GM19099 (cell line): ENCODE data around the gene C6.

Experiments
- POLR2A ChIP-seq: IDR thresholded peaks from 3 replicates; pipeline ENCODE4 v1.6.1; 2011; ENCODE audit warnings: low read depth; ENCODE audit not compliant: insufficient read length; ENCODE audit errors: extremely low read depth

C6 gene

DNA sequence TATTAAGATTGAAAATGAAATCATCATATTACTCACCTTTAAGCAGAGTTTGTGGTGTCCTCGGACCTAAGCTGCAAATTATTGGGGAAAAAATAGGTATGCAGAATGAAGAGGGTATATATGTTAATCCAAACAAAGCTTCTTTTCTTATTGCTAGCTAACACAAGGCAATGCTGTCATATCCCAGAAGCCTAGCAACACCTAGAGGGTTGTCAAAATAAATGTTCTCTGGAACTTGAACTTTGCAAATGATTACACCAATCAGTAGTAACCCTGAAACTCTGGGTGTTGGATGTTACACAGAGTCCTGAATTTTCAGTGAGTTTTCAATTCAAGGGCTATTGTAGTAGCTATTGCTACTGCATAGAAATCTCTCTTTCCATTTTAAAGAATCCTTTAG lies at the start of gene C6:
C6 (minus strand) TSS at position 193 of the 400 bp plus-strand sequence. CDS start 10,302 bp downstream, outside the sequence.
- no peak for TF ChIP-seq POLR2A

DNA sequence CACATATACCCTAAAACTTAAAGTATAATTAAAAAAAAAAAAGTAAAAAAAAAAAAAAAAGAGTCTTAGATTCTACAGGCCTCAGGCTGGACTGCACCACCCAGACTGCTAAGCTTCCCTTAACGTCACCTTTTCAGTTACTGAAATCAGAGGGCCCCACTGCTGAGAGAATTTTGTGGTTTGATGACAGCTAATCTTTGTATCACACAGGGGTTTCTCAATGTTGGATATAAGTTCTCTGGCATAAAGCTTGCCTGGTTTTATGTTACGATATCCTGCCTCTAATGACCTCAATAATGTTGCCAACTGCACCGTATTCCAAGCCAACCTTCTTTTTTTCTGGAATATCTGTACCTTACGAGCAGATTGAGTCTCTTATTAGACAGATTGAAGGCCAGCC lies 43.1 kb upstream of the C6 start:
- TF ChIP-seq POLR2A = no peak

DNA sequence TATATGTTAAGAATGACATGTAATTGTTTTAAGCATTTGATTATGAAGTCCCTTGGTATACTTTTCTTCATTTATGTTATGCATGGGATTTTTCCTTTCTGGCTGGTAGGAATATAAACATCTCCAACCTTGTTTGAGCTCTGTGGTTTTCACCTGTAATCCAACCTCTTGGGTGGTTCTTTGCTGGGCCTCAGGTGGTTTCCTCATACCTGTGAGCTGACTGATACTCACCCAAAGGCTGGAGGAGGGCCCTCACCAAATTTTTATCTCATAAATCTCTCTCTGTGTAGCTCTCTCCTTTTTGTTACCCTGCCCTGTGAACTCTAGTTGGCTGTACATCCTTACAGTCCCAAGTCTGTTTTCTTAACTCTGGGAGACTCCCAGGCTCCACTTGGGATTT lies 39.8 kb upstream of the C6 start:
- no peak for TF ChIP-seq POLR2A

DNA sequence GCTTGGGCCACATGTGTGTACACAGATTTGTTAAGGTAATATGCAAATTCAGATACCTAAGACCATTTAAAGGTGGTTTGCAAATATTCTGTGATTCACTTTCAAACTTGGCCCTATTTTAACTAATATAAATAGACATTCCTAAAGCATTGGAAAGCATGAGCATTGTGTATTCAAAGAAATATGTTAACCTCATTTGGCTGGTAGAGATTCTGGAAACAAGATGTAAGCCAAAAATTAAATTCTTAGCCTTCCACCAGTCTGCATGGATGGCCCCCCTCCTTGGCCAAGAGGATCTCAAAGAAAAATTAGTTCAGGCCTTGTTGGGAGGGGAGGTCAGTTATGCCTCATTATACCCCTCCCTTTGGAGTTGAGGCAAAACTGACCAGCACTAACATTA lies 38.7 kb upstream of the C6 start:
- TF ChIP-seq POLR2A = no peak

DNA sequence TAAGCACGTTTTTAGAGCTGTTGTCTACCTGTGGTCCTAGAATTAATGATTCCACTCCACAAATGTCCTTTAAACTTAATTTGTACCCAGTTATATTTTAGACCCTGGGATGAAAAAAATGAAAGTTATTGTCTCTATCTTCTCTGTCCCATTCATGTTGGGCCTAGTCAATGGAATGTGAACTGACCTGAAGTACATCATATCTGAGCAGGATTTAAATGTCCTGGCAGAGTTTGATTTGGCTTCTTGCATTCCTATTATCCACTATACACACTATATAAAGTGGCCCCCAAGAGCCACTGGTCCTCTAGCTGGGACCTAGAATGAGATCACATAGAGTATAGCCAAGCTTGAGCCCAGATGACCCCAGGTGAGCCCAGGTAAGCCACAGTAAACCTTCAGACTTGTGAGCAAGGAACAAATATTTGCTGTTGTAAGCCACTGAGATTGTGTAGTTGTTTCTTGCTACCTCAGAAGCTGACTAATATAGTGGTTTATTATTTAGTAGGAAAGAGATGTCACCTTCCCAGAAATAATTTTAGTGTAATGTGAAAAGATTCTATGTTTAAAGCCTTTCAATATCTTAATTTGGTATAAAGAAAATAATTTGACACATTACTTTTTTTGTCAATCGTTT lies 37.1 kb upstream of the C6 start:
- TF ChIP-seq POLR2A = no peak

DNA sequence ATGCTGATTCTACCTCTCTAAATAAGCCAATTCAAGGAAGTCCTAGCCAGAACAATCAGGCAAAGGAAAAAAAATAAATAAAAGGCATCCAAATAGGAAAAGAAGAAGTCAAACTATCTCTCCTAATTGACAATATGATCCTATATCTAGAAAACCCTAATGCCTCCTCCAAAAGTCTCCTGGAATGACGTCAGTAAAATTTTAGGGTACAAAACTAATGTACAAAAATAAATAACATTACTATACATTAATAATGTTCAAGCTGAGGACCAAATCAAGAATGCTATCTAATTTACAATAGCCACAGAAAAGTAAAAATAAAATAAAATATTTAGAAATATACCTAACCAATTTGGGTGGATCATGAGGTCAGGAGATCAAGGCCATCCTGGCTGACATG lies 33.8 kb upstream of the C6 start:
- no peak for TF ChIP-seq POLR2A

DNA sequence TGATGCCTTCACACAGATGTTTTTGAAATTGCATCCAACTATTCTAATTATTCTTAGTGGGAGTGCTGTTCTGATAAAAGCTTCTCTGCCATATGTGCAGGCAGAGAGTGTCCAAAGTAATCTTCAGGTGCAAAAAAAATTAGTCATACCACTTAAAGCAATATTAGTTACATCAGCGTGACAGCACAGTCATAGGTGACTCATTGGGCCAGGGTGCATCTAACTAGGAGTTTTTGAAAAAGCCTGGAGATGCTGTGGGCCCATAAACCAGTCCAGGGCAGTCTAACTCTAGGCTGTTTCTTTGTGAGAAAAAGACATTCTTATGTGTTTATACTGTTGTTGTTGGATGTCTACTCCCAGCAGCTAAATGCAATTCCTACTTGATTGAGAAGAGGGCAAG lies 33.0 kb upstream of the C6 start:
- TF ChIP-seq POLR2A = no peak

DNA sequence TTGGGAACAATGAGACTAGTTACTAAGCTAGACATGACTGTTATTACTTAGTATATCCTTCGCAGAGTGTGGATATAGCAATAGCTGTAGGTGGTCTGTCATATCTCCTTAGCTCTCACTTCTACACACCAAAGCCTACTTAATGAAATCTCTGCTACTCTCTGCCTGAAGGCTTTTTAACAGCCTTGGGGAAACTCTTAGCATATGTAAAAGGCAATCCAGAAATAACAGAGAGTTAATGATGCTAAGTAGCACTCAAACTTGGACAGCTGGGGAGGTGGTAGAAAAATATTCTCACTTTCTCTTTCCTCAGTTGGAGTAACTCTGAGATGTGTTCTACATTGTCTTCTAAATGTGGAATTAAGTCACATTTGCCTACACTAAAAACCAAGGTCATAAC lies 30.2 kb upstream of the C6 start:
- TF ChIP-seq POLR2A = no peak

DNA sequence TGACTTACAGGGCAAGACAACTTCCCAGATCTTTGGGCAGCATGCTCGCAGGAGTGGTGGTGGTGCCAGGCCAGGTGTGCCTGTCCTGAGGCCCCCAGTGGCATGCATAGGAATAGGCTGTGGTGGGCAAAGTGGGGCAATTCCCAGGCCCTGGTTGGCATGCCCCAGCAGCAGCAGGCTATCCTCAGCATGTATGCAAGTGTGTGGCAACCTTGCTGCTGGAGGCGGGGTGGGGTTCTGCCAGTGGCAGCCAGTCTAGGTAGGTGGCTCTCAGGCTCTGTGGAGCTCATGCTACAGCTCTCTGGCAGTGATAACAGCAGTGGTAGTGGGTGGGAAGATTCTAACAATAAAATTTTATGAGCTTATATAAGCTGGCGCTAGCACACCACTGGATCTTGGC lies 27.7 kb upstream of the C6 start:
- TF ChIP-seq POLR2A = no peak

DNA sequence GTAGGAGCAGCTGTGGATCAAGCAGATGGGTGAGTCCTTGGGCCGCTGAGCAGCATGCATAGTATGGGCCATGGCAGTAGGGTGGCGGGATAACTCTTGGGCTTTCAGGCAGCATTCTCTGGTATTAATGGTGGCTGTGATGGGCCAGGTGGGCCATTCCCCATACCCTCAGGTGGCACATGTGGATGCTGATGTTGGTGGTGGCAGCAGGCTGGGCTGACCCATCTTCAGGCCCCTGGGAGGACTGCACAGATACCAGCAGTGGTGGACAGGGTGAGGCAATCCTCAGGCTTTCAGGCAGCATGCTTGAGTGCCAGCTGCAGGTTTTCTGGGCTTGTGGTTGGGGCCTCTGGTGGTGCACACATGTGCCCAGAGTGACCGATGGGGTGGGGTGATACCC lies 27.1 kb upstream of the C6 start:
- TF ChIP-seq POLR2A = no peak

DNA sequence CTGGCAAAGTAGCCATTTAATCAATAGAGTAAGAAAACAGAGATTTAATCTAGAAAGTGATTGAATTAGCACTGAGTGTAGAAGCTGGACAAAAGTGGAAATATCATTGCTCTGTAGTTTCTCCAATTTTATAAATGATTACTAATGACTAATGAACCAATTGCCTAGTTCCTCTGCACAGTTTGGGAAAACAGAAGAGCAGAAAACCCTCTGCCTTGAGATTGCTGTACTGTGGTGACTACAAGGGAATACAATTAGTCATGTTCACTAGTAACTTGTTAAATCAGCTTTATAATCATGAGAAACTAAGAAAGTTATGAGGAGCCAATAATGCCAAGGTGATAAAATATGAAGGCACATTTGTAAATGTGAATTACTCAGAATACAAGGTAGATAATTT lies 21.1 kb upstream of the C6 start:
- TF ChIP-seq POLR2A = no peak

DNA sequence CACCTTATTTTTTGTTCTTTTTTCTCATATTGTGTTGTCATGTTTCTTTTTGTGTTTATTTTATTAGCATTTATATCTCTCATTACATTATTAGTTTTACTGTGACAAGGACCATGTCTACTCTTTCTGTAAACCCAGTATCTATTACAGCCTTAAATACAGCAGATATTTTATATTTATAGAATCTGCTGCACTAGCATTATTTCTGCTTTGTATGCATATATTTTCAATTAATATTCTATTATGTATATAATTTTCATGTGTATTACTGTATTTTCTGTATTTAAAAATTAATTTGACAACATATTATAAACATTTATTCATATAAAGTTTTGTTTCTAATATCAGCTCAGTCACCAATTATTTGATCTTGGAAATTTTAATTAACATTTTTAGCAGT lies 19.5 kb upstream of the C6 start:
- no peak for TF ChIP-seq POLR2A

DNA sequence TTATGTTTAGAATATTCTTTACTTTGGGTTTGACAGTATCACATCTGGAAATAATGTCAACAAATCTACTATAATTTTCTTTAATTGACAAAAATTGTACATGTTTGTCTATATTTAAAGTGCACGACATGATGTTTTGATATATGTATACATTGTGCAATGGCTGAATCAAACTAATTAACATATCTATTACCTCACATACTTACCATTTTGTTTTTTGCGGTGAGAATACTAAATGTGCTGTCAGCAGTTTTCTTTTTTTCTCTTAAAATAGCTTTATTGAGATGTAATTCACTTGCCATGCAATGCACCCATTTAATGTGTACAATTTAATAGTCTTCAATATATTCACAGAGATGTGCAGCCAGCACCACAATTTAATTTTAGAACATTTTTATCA lies 10.6 kb upstream of the C6 start:
- no peak for TF ChIP-seq POLR2A

DNA sequence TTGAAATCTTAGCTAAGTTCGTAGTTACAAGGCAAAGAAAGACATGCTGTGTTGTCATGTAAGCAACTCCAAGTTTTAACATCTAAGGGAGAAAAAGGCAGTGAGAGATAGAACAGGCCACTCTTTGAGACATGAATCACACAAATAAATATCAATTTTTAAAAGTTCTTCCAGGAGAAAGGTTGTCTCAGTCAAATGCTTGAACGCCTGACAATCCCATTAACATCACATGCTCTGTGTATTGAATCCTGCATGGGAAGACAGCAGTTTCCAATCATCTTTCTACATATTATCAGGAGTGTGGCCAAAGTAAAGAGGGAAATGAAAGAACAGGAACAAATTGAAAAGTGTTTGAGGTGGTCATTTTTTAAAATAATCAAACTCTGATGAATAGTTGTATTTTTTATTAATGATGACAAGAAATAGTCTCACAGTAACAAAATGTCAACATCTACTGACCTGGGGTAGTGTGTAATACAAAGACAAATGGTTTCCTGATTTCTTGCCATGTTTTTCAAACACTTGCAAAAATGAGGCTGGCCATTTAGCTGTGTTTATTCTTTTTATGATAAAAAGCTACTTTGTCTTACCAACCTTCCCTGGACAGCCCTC lies 6.4 kb upstream of the C6 start:
- TF ChIP-seq POLR2A = no peak

DNA sequence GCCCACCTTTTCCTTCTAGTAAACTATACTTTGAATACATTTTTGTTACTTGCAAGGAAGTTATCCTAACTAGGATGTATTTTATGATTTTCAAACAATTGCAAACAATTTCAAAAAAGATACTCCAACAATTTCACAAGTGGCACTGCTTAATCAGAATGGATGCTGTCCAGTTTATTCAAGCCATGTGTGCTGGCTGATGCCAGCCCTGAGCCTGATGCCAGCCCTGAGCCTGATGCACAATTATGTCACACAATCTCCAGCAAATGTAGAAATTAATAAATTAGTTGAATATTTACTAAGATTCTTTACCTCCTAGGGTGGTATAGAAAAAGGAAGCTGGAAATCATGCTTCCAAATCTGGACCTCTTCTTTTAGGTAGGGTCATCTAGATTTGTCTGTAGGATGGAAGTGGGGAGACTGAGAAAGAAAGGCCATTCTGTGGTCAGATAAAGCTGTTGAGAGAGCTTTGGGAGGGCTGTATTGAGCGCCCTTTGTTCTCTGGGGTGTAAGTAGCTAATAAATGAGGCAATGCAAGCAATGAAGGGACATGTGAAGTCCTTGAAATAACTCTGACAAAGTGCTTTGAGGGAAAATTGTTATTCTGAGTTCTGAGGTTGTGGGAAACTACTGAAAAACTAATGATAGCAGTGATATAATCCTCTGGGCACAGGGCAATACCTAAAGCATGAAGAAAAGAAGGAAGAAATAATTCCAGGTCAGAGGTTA lies 5.8 kb upstream of the C6 start:
- TF ChIP-seq POLR2A = no peak

DNA sequence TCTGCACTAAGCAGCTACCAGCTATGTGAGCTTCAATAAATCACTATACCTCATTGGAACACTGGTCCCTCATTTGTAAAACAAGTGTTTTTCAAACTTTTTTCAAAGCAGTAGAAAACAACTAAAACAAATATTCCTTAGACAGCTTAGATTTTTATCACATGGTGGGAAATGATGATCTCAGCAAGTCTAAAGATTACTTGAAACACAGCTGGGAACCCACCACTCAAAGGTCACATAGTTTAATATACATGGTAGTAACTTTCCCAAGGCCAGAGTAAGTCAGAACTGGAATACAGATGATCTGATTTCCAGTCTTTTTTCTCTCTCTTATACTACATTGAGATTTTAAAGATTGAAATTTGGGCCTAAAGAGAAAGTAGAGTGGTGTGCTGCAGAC lies 850 bp upstream of the C6 start:
- no peak for TF ChIP-seq POLR2A
